Measurements from ENCODE around the gene FAM50B.
"Not testable (repeated sequence)": the region's sequence is repeated elsewhere in the genome, so short reads cannot be mapped to it uniquely, and the experiment has no call there.

FAM50B gene

GRCh38 chr6:3857468-3858456 is 8.6 kb downstream of the FAM50B start:
- no peak overlapping the region for H3K4me3 ChIP-seq (ENCODE audit: low read depth, low read length)
- no peak for TF ChIP-seq CTCF (IDR thresholded peaks at IDR 0.05; ENCODE audit: low read depth, low read length)

GRCh38 chr6:3859878-3860552 is 10.8 kb downstream of the FAM50B start:
- H3K4me3 ChIP-seq (ENCODE audit: low read depth, low read length) = no peak overlapping the region
- TF ChIP-seq CTCF (IDR thresholded peaks at IDR 0.05; ENCODE audit: low read depth, low read length) = no peak

GRCh38 chr6:3861424-3861823 is 12.3 kb downstream of the FAM50B start:
- no peak for TF ChIP-seq CTCF (IDR thresholded peaks at IDR 0.05; ENCODE audit: low read depth, low read length)
- no peak overlapping the region for H3K4me3 ChIP-seq (ENCODE audit: low read depth, low read length)

- no peak overlapping the region for H3K4me3 ChIP-seq (ENCODE audit: low read depth, low read length)
- no peak for TF ChIP-seq CTCF (IDR thresholded peaks at IDR 0.05; ENCODE audit: low read depth, low read length)
Measured at GRCh38 chr6:3862038-3862437, 12.9 kb downstream of the FAM50B start.

- H3K4me3 ChIP-seq (ENCODE audit: low read depth, low read length) = not testable (repeated sequence)
Measured at GRCh38 chr6:3863322-3863721, 14.1 kb downstream of the FAM50B start.

GRCh38 chr6:3865463-3865862 is 16.3 kb downstream of the FAM50B start:
- no peak for TF ChIP-seq CTCF (IDR thresholded peaks at IDR 0.05; ENCODE audit: low read depth, low read length)
- no peak overlapping the region for H3K4me3 ChIP-seq (ENCODE audit: low read depth, low read length)

- no peak for TF ChIP-seq CTCF (IDR thresholded peaks at IDR 0.05; ENCODE audit: low read depth, low read length)
- no peak overlapping the region for H3K4me3 ChIP-seq (ENCODE audit: low read depth, low read length)
Measured at GRCh38 chr6:3867641-3868502, 18.7 kb downstream of the FAM50B start.
